ENCODE data around the gene PCK2. TPM values are rescaled to one million over a fixed set of nuclear protein-coding genes. Genes with fewer than 3 reads are reported as not detected.

Gene PCK2
- total and polyA plus RNA-seq, 2 of the 13 experiments (the other 11 are each of a cell fraction or from before 2014, with no cell fraction given): 129 to 272 TPM

DNA sequence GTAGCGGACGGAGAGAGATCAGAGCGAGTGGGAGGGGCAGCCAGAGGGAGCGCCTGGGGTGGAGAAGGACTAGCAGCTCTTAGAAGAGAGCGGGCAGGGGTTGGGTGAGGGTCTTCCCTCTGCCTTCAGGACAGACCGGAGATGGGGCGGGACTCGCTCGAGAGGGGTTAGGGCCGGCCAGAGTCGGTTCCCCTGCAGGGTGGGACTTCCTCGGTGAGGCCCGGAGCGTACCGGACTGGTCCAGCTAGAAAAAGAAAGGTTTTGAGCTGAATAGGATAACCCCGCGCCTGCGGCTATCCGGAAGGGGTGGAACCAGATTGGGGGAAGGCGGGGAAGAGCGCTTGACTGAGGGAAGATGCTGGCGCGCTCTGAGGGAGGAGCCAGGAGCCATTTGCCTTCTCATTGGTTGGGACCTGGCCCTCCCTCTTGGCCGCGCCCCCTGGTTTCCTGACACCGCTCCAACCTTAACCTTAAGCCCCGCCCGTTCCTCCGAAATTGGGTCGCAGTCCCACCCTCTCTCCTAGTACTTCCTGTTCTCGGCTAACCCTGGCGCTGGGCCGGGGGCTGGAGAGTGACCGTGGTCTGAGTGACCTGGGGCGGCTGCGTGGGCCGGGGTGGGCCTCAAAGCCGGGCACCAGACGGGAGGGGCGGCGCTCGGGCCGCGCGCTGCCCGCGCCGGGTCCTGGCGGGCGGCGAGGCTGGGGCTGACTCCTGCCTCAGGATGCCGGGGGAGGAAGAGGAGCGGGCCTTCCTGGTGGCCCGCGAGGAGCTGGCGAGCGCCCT, 53.1 kb downstream of the PCK2 start, which contains the start of gene RNF31 (continued):
- no peak for TF ChIP-seq PTBP1 (IDR thresholded peaks at IDR 0.05; ENCODE audit: low read depth, low read length, poor library complexity, severe bottlenecking)
- no peak for TF ChIP-seq ZBTB40 (IDR thresholded peaks at IDR 0.05)
- TF ChIP-seq ZBTB40 (CRISPR knock-in tag; IDR thresholded peaks at IDR 0.05): no peak
- TF ChIP-seq ZNF337 (CRISPR knock-in tag; IDR thresholded peaks at IDR 0.05; ENCODE audit: borderline replicate concordance, low read depth): no peak
- TF ChIP-seq ATF3 (CRISPR knock-in tag; IDR thresholded peaks at IDR 0.05): peak; percentile 68
- TF ChIP-seq ESRRA (CRISPR knock-in tag; IDR thresholded peaks at IDR 0.05; ENCODE audit: low read depth): 0 out of 2 replicates have a peak, but pooled peaks have one; percentile 16
- TF ChIP-seq KMT2B (CRISPR knock-in tag; IDR thresholded peaks at IDR 0.05): peak; percentile 78
- 0 out of 2 replicates have a peak, but pooled peaks have one; percentile 2 for TF ChIP-seq PBX2 (CRISPR knock-in tag; IDR thresholded peaks at IDR 0.05)
- no peak for TF ChIP-seq IRX3 (CRISPR knock-in tag; IDR thresholded peaks at IDR 0.05; ENCODE audit: borderline replicate concordance, low read depth)
- TF ChIP-seq EED (CRISPR knock-in tag; IDR thresholded peaks at IDR 0.05): 0 out of 2 replicates have a peak, but pooled peaks have one; percentile 56
- TF ChIP-seq, protein P1, sequence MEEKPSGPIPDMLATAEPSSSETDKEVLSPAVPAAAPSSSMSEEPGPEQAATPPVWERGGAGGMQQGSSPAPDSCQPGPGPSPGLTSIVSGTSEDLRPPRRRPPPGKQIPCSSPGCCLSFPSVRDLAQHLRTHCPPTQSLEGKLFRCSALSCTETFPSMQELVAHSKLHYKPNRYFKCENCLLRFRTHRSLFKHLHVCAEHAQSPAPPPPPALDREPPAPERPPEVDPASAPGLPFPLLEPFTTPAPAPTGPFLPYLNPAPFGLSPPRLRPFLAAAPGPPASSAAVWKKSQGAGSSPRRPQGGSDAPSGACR (CRISPR knock-in tag; IDR thresholded peaks at IDR 0.05): no peak
- peak; percentile 75; the same call in 1 of the 2 replicates for TF ChIP-seq ZNF350 (CRISPR knock-in tag; IDR thresholded peaks at IDR 0.05; ENCODE audit: borderline replicate concordance, low read depth)
- TF ChIP-seq ZNF24 (IDR thresholded peaks at IDR 0.05): peak; percentile 53; the same call in 1 of the 2 replicates
- TF ChIP-seq BCL6 (CRISPR knock-in tag; IDR thresholded peaks at IDR 0.05): no peak; the same call in 1 of the 2 replicates
- TF ChIP-seq, protein P2, sequence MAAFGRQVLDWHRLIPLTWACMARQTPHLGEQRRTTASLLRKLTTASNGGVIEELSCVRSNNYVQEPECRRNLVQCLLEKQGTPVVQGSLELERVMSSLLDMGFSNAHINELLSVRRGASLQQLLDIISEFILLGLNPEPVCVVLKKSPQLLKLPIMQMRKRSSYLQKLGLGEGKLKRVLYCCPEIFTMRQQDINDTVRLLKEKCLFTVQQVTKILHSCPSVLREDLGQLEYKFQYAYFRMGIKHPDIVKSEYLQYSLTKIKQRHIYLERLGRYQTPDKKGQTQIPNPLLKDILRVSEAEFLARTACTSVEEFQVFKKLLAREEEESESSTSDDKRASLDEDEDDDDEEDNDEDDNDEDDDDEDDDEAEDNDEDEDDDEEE (CRISPR knock-in tag; IDR thresholded peaks at IDR 0.05): no peak
- TF ChIP-seq NFKBIZ (CRISPR knock-in tag; IDR thresholded peaks at IDR 0.05): peak; percentile 81
